H1 (cell line): ENCODE results near the gene STK32C. TPM values are rescaled to one million over a fixed set of nuclear protein-coding genes. Genes with fewer than 3 reads are reported as not detected.
A peak's percentile ranks its signal among the peaks of the same experiment; 100 is the strongest.

Experiments
- CTCF ChIA-PET: fragments of 300-600 bp; sonication (Branson Sonifier 250); formaldehyde crosslinking; loops from one replicate; lab custom pipeline; 2021; ENCODE audit not compliant: partially characterized antibody; lab: Charles Lee
- POLR2A ChIA-PET: fragments of 300-600 bp; sonication (Branson Sonifier 250); formaldehyde crosslinking; loops from one replicate; lab custom pipeline; 2021; ENCODE audit warnings: inconsistent platforms; ENCODE audit not compliant: partially characterized antibody; lab: Charles Lee
- DNase-seq, 2 experiments: peaks; one replicate each; pipeline versions ENCODE4 v3.0.0 to v3.0.0-alpha.2; 2010 to 2022; ENCODE audit warnings: low spot score in 2 of 2, low read depth in 1 of 2, mixed read lengths in 1 of 2
- FAIRE-seq: peaks from 2 replicates; lab custom pipeline; 2011; peaks lifted over from hg19 to GRCh38; lab: Jason Lieb, UNC
- H2AFZ ChIP-seq: 2 replicates; pipeline ENCODE4 v1.8.1; 2012; ENCODE audit warnings: low read length, inconsistent platforms
- H2AK5ac ChIP-seq: 2 replicates; pipeline ENCODE4 v1.6.1; 2013; ENCODE audit warnings: low read depth, low read length
- H2BK120ac ChIP-seq: replicated peaks from 2 replicates; pipeline ENCODE3; 2013; ENCODE audit warnings: low read depth, low read length, inconsistent platforms
- H2BK12ac ChIP-seq: 2 replicates; pipeline ENCODE4 v1.6.1; 2013; ENCODE audit warnings: low read depth, low read length
- H2BK15ac ChIP-seq: 2 replicates; pipeline ENCODE4 v1.6.1; 2013; ENCODE audit warnings: low read length
- H2BK20ac ChIP-seq: 2 replicates; pipeline ENCODE4 v1.6.1; 2013; ENCODE audit warnings: low read length
- H2BK5ac ChIP-seq: 2 replicates; pipeline ENCODE4 v1.6.1; 2013; ENCODE audit warnings: low read depth, low read length
- H3K14ac ChIP-seq: 2 replicates; pipeline ENCODE4 v1.6.1; 2013; ENCODE audit warnings: inconsistent platforms; ENCODE audit not compliant: insufficient read length
- H3K18ac ChIP-seq: 2 replicates; pipeline ENCODE4 v1.6.1; 2013; ENCODE audit warnings: low read length; ENCODE audit errors: extremely low read depth
- H3K23ac ChIP-seq: 2 replicates; pipeline ENCODE4 v1.6.1; 2013; ENCODE audit warnings: inconsistent platforms; ENCODE audit not compliant: insufficient read length
- H3K23me2 ChIP-seq: 2 replicates; pipeline ENCODE4 v1.6.1; 2013; ENCODE audit warnings: low read depth, low read length
- H3K27ac ChIP-seq: 2 replicates; pipeline ENCODE4 v1.6.1; 2011; ENCODE audit warnings: low read depth, low read length, inconsistent platforms
- H3K27me3 ChIP-seq, 4 experiments: replicated peaks in 1 of 4; 1 replicate in 1 of 4; 2 replicates in 3 of 4; pipeline versions ENCODE4 v1.6.1 to v1.8.1; 2011 to 2013; ENCODE audit warnings: low read length in 3 of 4, mild to moderate bottlenecking in 3 of 4, inconsistent platforms in 2 of 4, mixed read lengths in 2 of 4, moderate library complexity in 1 of 4; ENCODE audit not compliant: control insufficient read depth in 3 of 4, insufficient read depth in 3 of 4; ENCODE audit errors: extremely low read depth in 1 of 4
- H3K36me3 ChIP-seq, 4 experiments: 2 replicates each; pipeline versions ENCODE4 v1.6.1 to v1.8.1; 2011 to 2013; ENCODE audit warnings: mild to moderate bottlenecking in 4 of 4, low read length in 3 of 4, moderate library complexity in 2 of 4, control low read depth in 1 of 4, inconsistent platforms in 1 of 4; ENCODE audit not compliant: insufficient read depth in 4 of 4, control insufficient read depth in 2 of 4
- H3K4ac ChIP-seq: replicated peaks from 2 replicates; pipeline ENCODE3; 2013; ENCODE audit warnings: low read length, low read depth, mixed read lengths, inconsistent platforms; ENCODE audit not compliant: insufficient read length
- H3K4me1 ChIP-seq, 4 experiments: replicated peaks in 1 of 4; 1 replicate in 1 of 4; 2 replicates in 3 of 4; pipeline versions ENCODE4 v1.6.1 to v1.8.1; 2011 to 2013; ENCODE audit warnings: low read length in 3 of 4, inconsistent platforms in 2 of 4, mixed read lengths in 1 of 4; ENCODE audit not compliant: insufficient read depth in 4 of 4, control insufficient read depth in 3 of 4
- H3K4me2 ChIP-seq, 2 experiments: 2 replicates each; pipeline versions ENCODE4 v1.6.1 to v1.8.1; 2011 to 2013; ENCODE audit warnings: low read depth in 2 of 2, low read length in 2 of 2, control low read depth in 1 of 2, inconsistent platforms in 1 of 2, mild to moderate bottlenecking in 1 of 2; ENCODE audit not compliant: insufficient read depth in 1 of 2
- H3K4me3 ChIP-seq, 4 experiments: fragments of 200-600, 300-600 bp in 1 of 4; sonication (generic), shearing (Covaris generic), sonication (Bioruptor Twin) in 1 of 4; 2 replicates each; pipeline versions ENCODE4 v1.5.1 to v1.8.1; 2011 to 2016; ENCODE audit warnings: low read length in 4 of 4, low read depth in 3 of 4, control low read depth in 2 of 4, inconsistent platforms in 2 of 4, mild to moderate bottlenecking in 2 of 4, mixed read lengths in 1 of 4, moderate library complexity in 1 of 4; ENCODE audit not compliant: insufficient read depth in 2 of 4; ENCODE audit errors: extremely low read depth in 1 of 4
- H3K56ac ChIP-seq: replicated peaks from 2 replicates; pipeline ENCODE3; 2013; ENCODE audit warnings: low read depth, mild to moderate bottlenecking, mixed read lengths, low read length, inconsistent platforms; ENCODE audit not compliant: insufficient read length
- H3K79me1 ChIP-seq: 2 replicates; pipeline ENCODE4 v1.6.1; 2013; ENCODE audit warnings: low read depth, low read length, control low read depth
- H3K79me2 ChIP-seq, 2 experiments: 2 replicates each; pipeline versions ENCODE4 v1.6.1 to v1.8.1; 2012 to 2013; ENCODE audit warnings: low read length in 2 of 2, mild to moderate bottlenecking in 2 of 2, inconsistent platforms in 1 of 2; ENCODE audit not compliant: insufficient read depth in 2 of 2, control insufficient read depth in 1 of 2
- H3K9ac ChIP-seq, 4 experiments: replicated peaks in 1 of 4; 1 replicate in 1 of 4; 2 replicates in 3 of 4; pipeline versions ENCODE4 v1.6.1 to v1.8.1; 2011 to 2013; ENCODE audit warnings: low read depth in 3 of 4, low read length in 3 of 4, control low read depth in 2 of 4, mild to moderate bottlenecking in 2 of 4, moderate library complexity in 2 of 4, inconsistent platforms in 1 of 4; ENCODE audit errors: extremely low read depth in 1 of 4
- H3K9me3 ChIP-seq, 2 experiments: 2 replicates each; pipeline versions ENCODE4 v1.6.1 to v1.8.1; 2012 to 2013; ENCODE audit warnings: mild to moderate bottlenecking in 2 of 2, moderate library complexity in 2 of 2, control low read depth in 1 of 2, inconsistent platforms in 1 of 2, low read depth in 1 of 2, low read length in 1 of 2, mixed read lengths in 1 of 2; ENCODE audit not compliant: insufficient read depth in 2 of 2
- H4K20me1 ChIP-seq, 2 experiments: replicated peaks in 1 of 2; 2 replicates each; pipeline versions ENCODE3 to v1.8.1; 2011 to 2013; ENCODE audit warnings: inconsistent platforms in 2 of 2, low read length in 2 of 2, mild to moderate bottlenecking in 1 of 2; ENCODE audit not compliant: insufficient read depth in 2 of 2, control insufficient read depth in 1 of 2
- H4K5ac ChIP-seq: 2 replicates; pipeline ENCODE4 v1.6.1; 2013; ENCODE audit warnings: low read length, low read depth, mixed read lengths, inconsistent platforms; ENCODE audit not compliant: insufficient read length
- H4K8ac ChIP-seq: 2 replicates; pipeline ENCODE4 v1.8.0; 2013; ENCODE audit warnings: mild to moderate bottlenecking, moderate library complexity, low read length, inconsistent platforms; ENCODE audit not compliant: insufficient read depth; ENCODE audit errors: extremely low read depth
- H4K91ac ChIP-seq: replicated peaks from 2 replicates; pipeline ENCODE3; 2013; ENCODE audit warnings: low read length, mixed read lengths, inconsistent platforms; ENCODE audit not compliant: insufficient read length
- BRCA1 ChIP-seq: IDR thresholded peaks from 2 replicates; pipeline ENCODE4 v1.6.1; 2012; ENCODE audit warnings: low read depth, low read length, improper control_type of control experiment
- EGR1 ChIP-seq: IDR thresholded peaks from 2 replicates; pipeline ENCODE4 v1.6.1; 2011; ENCODE audit warnings: low read depth, low read length, borderline replicate concordance
- RFX5 ChIP-seq: IDR thresholded peaks from 2 replicates; pipeline ENCODE4 v1.6.1; 2011; ENCODE audit warnings: low read depth, low read length, improper control_type of control experiment, borderline replicate concordance
- WGBS, 2 experiments: shearing (Covaris generic) in 1 of 2; methylation state at CpG; one replicate each; pipeline versions ENCODE4 v1.1.6 to v1.1.7; 2013 to 2015; ENCODE audit warnings: low lambda C conversion rate in 2 of 2, mixed read lengths in 2 of 2, inconsistent platforms in 1 of 2, low coverage in 1 of 2, missing lambda C conversion rate in 1 of 2; ENCODE audit not compliant: insufficient replicate concordance in 2 of 2, insufficient coverage in 1 of 2, insufficient read length in 1 of 2; ENCODE audit errors: extremely low coverage in 1 of 2, missing lambda C conversion rate in 1 of 2; 5-methylcytosine and 5-hydroxymethylcytosine counted together
- polyA plus RNA-seq, 7 experiments: library from polyadenylated mRNA; depleted of rRNA in 3 of 7; stranded (reverse) in 5 of 7; unstranded in 2 of 7; fragments of >200 nt in 5 of 7; fragments of 200-250 nt in 2 of 7; gene quantifications; 1 replicate in 5 of 7; 2 replicates in 1 of 7; 4 replicates in 1 of 7; pipeline versions ENCODE4 v1.2.1 to v1.2.3, GENCODE V29; 2011 to 2013; ENCODE audit warnings: missing spikeins in 2 of 7, mixed read lengths in 2 of 7
- total RNA-seq: library from RNA; stranded (reverse); fragmentation: NEBNext Ultra II Directional; extraction: Animal tissue kit (Norgen Biotek cat#: 25700); gene quantifications from 2 replicates; pipeline ENCODE4 v1.2.1, GENCODE V29; 2021

STK32C gene
- total and polyA plus RNA-seq, 2 of the 8 experiments (the other 6 are each of a cell fraction or from before 2014, with no cell fraction given), result 10.6 to 15.6 TPM

- no peak overlapping the region for H2AFZ ChIP-seq
- H3K56ac ChIP-seq, result no peak overlapping the region
- H2AK5ac ChIP-seq, result no peak overlapping the region
- CTCF ChIA-PET, result no interaction called here
- H4K8ac ChIP-seq, result peak overlapping the region; percentile 85; the same call in 1 of the 2 replicates
- H2BK5ac ChIP-seq, result no peak overlapping the region
- H3K27me3 ChIP-seq, result no peaks in the 10 kb centered on the region; a peak in 1 of 7 replicates
- no peak overlapping the region for H2BK12ac ChIP-seq
- no peak for DNase-seq
- no peaks in the 10 kb centered on the region for H3K9me3 ChIP-seq
- no peak overlapping the region for H3K23ac ChIP-seq
- no peak overlapping the region for H2BK20ac ChIP-seq
- no peak overlapping the region for H3K4me3 ChIP-seq
- POLR2A ChIA-PET, result interaction anchor here (0.5 kb wide), 1 partner anchor 169 kb away, joined by 4 read pairs; no protein-coding TSS in a partner anchor
- peaks cover 10% of the 10 kb centered on the region for H3K23me2 ChIP-seq
- no peak overlapping the region for H3K14ac ChIP-seq
- no peak overlapping the region for H3K18ac ChIP-seq
- H3K9ac ChIP-seq, result no peak overlapping the region
- no peaks in the 10 kb centered on the region; a peak in 1 of 8 replicates for H3K36me3 ChIP-seq
- H4K91ac ChIP-seq, result no peak overlapping the region
- no peak overlapping the region for H3K4ac ChIP-seq
- peaks cover 0 to 2% of the 10 kb centered on the region in 2 experiments for H4K20me1 ChIP-seq
- H2BK15ac ChIP-seq, result no peak overlapping the region
- 92% methylated on average over 2 of the region's 2 CpGs; no CpG with 5 or more reads in 1 of the 2 experiments for WGBS, 2 experiments
- H3K4me2 ChIP-seq, result no peak overlapping the region
- H3K79me2 ChIP-seq, result no peaks in the 10 kb centered on the region
- H3K79me1 ChIP-seq, result no peaks in the 10 kb centered on the region
- no peak overlapping the region for H3K27ac ChIP-seq
- H3K4me1 ChIP-seq, result peaks cover 0 to 11% (median 6%) of the 10 kb centered on the region in 4 experiments; a peak in 6 of 7 replicates
- H2BK120ac ChIP-seq, result no peak overlapping the region
- H4K5ac ChIP-seq, result no peak overlapping the region
- no peak for FAIRE-seq
- TF ChIP-seq BRCA1 (no peak), RFX5 (no peak), EGR1 (no peak)
Measured at GRCh38 chr10:132158122-132158741, 149.5 kb downstream of the STK32C start.
